HG03354 (cell line): ENCODE measurements around the gene CD300H.

Experiments
- ATAC-seq: cut with Tn5 transposase; IDR thresholded peaks from one replicate; pipeline ENCODE4 v1.9.1; 2021; ENCODE audit warnings: mild to moderate bottlenecking; ENCODE audit not compliant: unreplicated experiment, poor library complexity, severe bottlenecking

The CD300H gene

GRCh38 chr17:74567397-74567796 lies at the start of gene CD300H:
CD300H (minus strand) TSS chr17:74567509.
- no peak for ATAC-seq

- no peak for ATAC-seq
Observed at GRCh38 chr17:74616696-74617095, 49.4 kb upstream of the CD300H start.

- ATAC-seq = no peak
Observed at GRCh38 chr17:74612046-74612445, 44.7 kb upstream of the CD300H start.

GRCh38 chr17:74610108-74610507 lies 42.8 kb upstream of the CD300H start:
- ATAC-seq = no peak

- no peak for ATAC-seq
Observed at GRCh38 chr17:74608511-74608910, 41.2 kb upstream of the CD300H start.

- ATAC-seq = no peak
Observed at GRCh38 chr17:74607221-74607620, 39.9 kb upstream of the CD300H start.

GRCh38 chr17:74606050-74606449 lies 38.7 kb upstream of the CD300H start:
- no peak for ATAC-seq

GRCh38 chr17:74605361-74605760 lies 38.1 kb upstream of the CD300H start:
- no peak for ATAC-seq

GRCh38 chr17:74604761-74605160 lies 37.5 kb upstream of the CD300H start:
- ATAC-seq = no peak

GRCh38 chr17:74604200-74604599 lies 36.9 kb upstream of the CD300H start:
- no peak for ATAC-seq

GRCh38 chr17:74603746-74604145 lies 36.4 kb upstream of the CD300H start:
- no peak for ATAC-seq

GRCh38 chr17:74603037-74603635 lies 35.8 kb upstream of the CD300H start:
- no peak for ATAC-seq

GRCh38 chr17:74601944-74602572 lies 34.7 kb upstream of the CD300H start:
- no peak for ATAC-seq

- no peak for ATAC-seq
Observed at GRCh38 chr17:74599448-74599939, 32.2 kb upstream of the CD300H start.

- ATAC-seq = no peak
Observed at GRCh38 chr17:74599023-74599399, 31.7 kb upstream of the CD300H start.

GRCh38 chr17:74598346-74599022 lies 31.2 kb upstream of the CD300H start:
- no peak for ATAC-seq

- ATAC-seq = no peak
Observed at GRCh38 chr17:74597069-74597790, 29.9 kb upstream of the CD300H start.

- ATAC-seq = no peak
Observed at GRCh38 chr17:74595037-74595750, 27.9 kb upstream of the CD300H start.

- ATAC-seq = no peak
Observed at GRCh38 chr17:74592087-74592990, 25.0 kb upstream of the CD300H start, which contains the start of gene CD300LD. CD300LD (minus strand) TSS chr17:74592283; CDS start chr17:74592202, 81 bp downstream.
